K562 (cell line): Measurements from ENCODE around the gene SART3.

Experiments
- AFF1 ChIP-seq, 2 experiments: fragments of 450-650 bp; IDR thresholded peaks; 2 replicates each; pipeline ENCODE4 v1.6.1; 2018; ENCODE audit warnings: mild to moderate bottlenecking in 2 of 2, low read depth in 1 of 2; ENCODE audit not compliant: partially characterized antibody in 2 of 2
- ARHGAP35 ChIP-seq: fragments of 450-650 bp; IDR thresholded peaks from 2 replicates; pipeline ENCODE4 v1.6.1; 2018; ENCODE audit not compliant: partially characterized antibody
- BHLHE40 ChIP-seq: IDR thresholded peaks from 2 replicates; pipeline ENCODE4 v1.6.1; 2011; ENCODE audit warnings: low read length, improper control_type of control experiment
- CBX5 ChIP-seq: IDR thresholded peaks from 2 replicates; pipeline ENCODE4 v1.6.1; 2014; ENCODE audit warnings: low read depth, borderline replicate concordance
- CTCF ChIP-seq, 3 experiments: IDR thresholded peaks in 2 of 3; conservative IDR thresholded peaks in 1 of 3; 2 replicates each; pipeline ENCODE4 v1.5.1; 2011 to 2012; ENCODE audit warnings: low read length in 3 of 3, mild to moderate bottlenecking in 3 of 3, control low read depth in 2 of 3, improper control_type of control experiment in 1 of 3, inconsistent platforms in 1 of 3, low read depth in 1 of 3, mixed read lengths in 1 of 3, moderate library complexity in 1 of 3; ENCODE audit not compliant: insufficient read depth in 2 of 3
- HDAC2 ChIP-seq: fragments of 450-650 bp; IDR thresholded peaks from 2 replicates; pipeline ENCODE4 v1.6.1; 2016; ENCODE audit warnings: mild to moderate bottlenecking
- POLR2A ChIP-seq: fragments of 450-650 bp; conservative IDR thresholded peaks from 2 replicates; pipeline ENCODE4 v1.6.1; 2016

- TF ChIP-seq CTCF (IDR thresholded peaks at IDR 0.05 in 2 of 3, conservative IDR thresholded peaks at IDR 0.05 in 1 of 3; ENCODE audit: insufficient read depth in 2 of 3, low read depth in 1 of 3, low read length in 3 of 3) (no peak), ARHGAP35 (no peak), HDAC2 (no peak), POLR2A (no peak), BHLHE40 (no peak), CBX5 (no peak), AFF1 (IDR thresholded peaks at IDR 0.05; ENCODE audit: low read depth in 1 of 2, partially characterized antibody in 2 of 2) (no peak)
Observed at GRCh38 chr12:108543652-108544051, 17.3 kb downstream of the SART3 start.
